SK-N-SH (cell line): ENCODE data around the gene FXR1. TPM values are rescaled to one million over a fixed set of nuclear protein-coding genes. Genes with fewer than 3 reads are reported as not detected.
A peak's percentile ranks its signal among the peaks of the same experiment; 100 is the strongest.

ENCODE experiments used
- CTCF ChIA-PET: fragments of 300-600, 350-600 bp; formaldehyde crosslinking; extraction: SDS; loops from one replicate; lab custom pipeline; 2021; lab: Yijun Ruan, JAX
- POLR2A ChIA-PET: fragments of 350-600 bp; sonication (Branson Sonifier 250); formaldehyde crosslinking; extraction: SDS; loops from one replicate; lab custom pipeline; 2020; ENCODE audit warnings: antibody characterized with exemption, inconsistent platforms; lab: Yijun Ruan, JAX
- DNase-seq: peaks from one replicate; pipeline ENCODE4 v3.0.0; 2012
- H2AFZ ChIP-seq: fragments of 200-600 bp; sonication (generic); 2 replicates; pipeline ENCODE4 v1.8.1; 2016; ENCODE audit warnings: antibody characterized with exemption, mild to moderate bottlenecking, low read depth
- H3F3A ChIP-seq: fragments of 200-600 bp; sonication (generic); replicated peaks from 2 replicates; pipeline ENCODE3; 2016; ENCODE audit warnings: antibody characterized with exemption, mild to moderate bottlenecking; ENCODE audit not compliant: insufficient read depth
- H3K27ac ChIP-seq, 2 experiments: fragments of 200-500 bp in 1 of 2; fragments of 200-600 bp in 1 of 2; sonication (Bioruptor generic) in 1 of 2; sonication (generic), shearing (Covaris generic) in 1 of 2; 2 replicates each; pipeline versions ENCODE4 v1.5.1 to v1.6.1; 2014 to 2016; ENCODE audit warnings: low read depth in 2 of 2, inconsistent platforms in 1 of 2, low read length in 1 of 2, mild to moderate bottlenecking in 1 of 2, mixed read lengths in 1 of 2
- H3K27me3 ChIP-seq: fragments of 200-600 bp; sonication (generic), shearing (Covaris generic); 2 replicates; pipeline ENCODE4 v1.6.1; 2016; ENCODE audit warnings: mixed run types; ENCODE audit not compliant: insufficient read depth
- H3K36me3 ChIP-seq, 2 experiments: fragments of 200-500 bp in 1 of 2; fragments of 200-600 bp in 1 of 2; sonication (Bioruptor generic) in 1 of 2; sonication (generic) in 1 of 2; replicated peaks in 1 of 2; 2 replicates each; pipeline versions ENCODE3 to v1.5.1; 2014 to 2016; ENCODE audit warnings: low read length in 1 of 2, mild to moderate bottlenecking in 1 of 2; ENCODE audit not compliant: insufficient read depth in 2 of 2, control insufficient read depth in 1 of 2
- H3K4me1 ChIP-seq, 2 experiments: fragments of 200-500 bp in 1 of 2; fragments of 200-600 bp in 1 of 2; sonication (Bioruptor generic) in 1 of 2; sonication (generic), shearing (Covaris generic) in 1 of 2; 2 replicates each; pipeline versions ENCODE4 v1.5.1 to v1.6.1; 2014 to 2016; ENCODE audit warnings: low read depth in 1 of 2, low read length in 1 of 2, mixed run types in 1 of 2; ENCODE audit not compliant: insufficient read depth in 2 of 2, control insufficient read depth in 1 of 2
- H3K4me2 ChIP-seq: fragments of 200-600 bp; sonication (generic), shearing (Covaris generic); 2 replicates; pipeline ENCODE4 v1.6.1; 2017; ENCODE audit warnings: mixed run types
- H3K4me3 ChIP-seq, 2 experiments: fragments of 200-500 bp in 1 of 2; fragments of 200-600 bp in 1 of 2; sonication (Bioruptor generic) in 1 of 2; sonication (generic), shearing (Covaris generic) in 1 of 2; 2 replicates each; pipeline versions ENCODE4 v1.5.1 to v1.8.1; 2014 to 2016; ENCODE audit warnings: low read depth in 2 of 2, inconsistent platforms in 1 of 2, low read length in 1 of 2, mild to moderate bottlenecking in 1 of 2, mixed read lengths in 1 of 2, moderate library complexity in 1 of 2
- H3K79me2 ChIP-seq: fragments of 200-600 bp; sonication (generic); 2 replicates; pipeline ENCODE4 v1.8.1; 2017; ENCODE audit warnings: mild to moderate bottlenecking; ENCODE audit not compliant: insufficient read depth
- H3K9ac ChIP-seq: fragments of 200-600 bp; sonication (generic); 2 replicates; pipeline ENCODE4 v1.6.1; 2017; ENCODE audit warnings: mixed run types
- H3K9me2 ChIP-seq: fragments of 200-600 bp; sonication (generic); 2 replicates; pipeline ENCODE4 v1.6.1; 2017; ENCODE audit warnings: mixed run types
- H3K9me3 ChIP-seq: fragments of 200-600 bp; sonication (generic); 2 replicates; pipeline ENCODE4 v1.6.1; 2017; ENCODE audit warnings: mixed run types, mild to moderate bottlenecking, moderate library complexity
- H4K20me1 ChIP-seq: fragments of 200-600 bp; sonication (generic); 2 replicates; pipeline ENCODE4 v1.6.1; 2017; ENCODE audit warnings: mild to moderate bottlenecking, mixed run types; ENCODE audit not compliant: insufficient read depth
- ELF1 ChIP-seq: IDR thresholded peaks from 2 replicates; pipeline ENCODE4 v1.4.0; 2012
- EP300 ChIP-seq, 2 experiments: IDR thresholded peaks; 2 replicates each; pipeline versions ENCODE4 v1.4.0 to v1.6.1; 2012; ENCODE audit warnings: borderline replicate concordance in 1 of 2, low read depth in 1 of 2, low read length in 1 of 2
- EZH2phosphoT487 ChIP-seq: fragments of 200-600 bp; sonication (generic); IDR thresholded peaks from 2 replicates; pipeline ENCODE4 v1.6.1; 2017; ENCODE audit warnings: low read depth, mixed run types, mild to moderate bottlenecking, antibody characterized with exemption, moderate library complexity, borderline replicate concordance
- GATA2 ChIP-seq: sonication (generic); formaldehyde crosslinking; IDR thresholded peaks from 2 replicates; pipeline ENCODE4 v1.5.0; 2020; ENCODE audit warnings: mild to moderate bottlenecking, missing genetic modification reagents
- MXI1 ChIP-seq: IDR thresholded peaks from 2 replicates; pipeline ENCODE4 v1.6.1; 2012; ENCODE audit warnings: mild to moderate bottlenecking, low read depth, low read length, improper control_type of control experiment
- NFIC ChIP-seq: IDR thresholded peaks from 2 replicates; pipeline ENCODE4 v1.4.0; 2012; ENCODE audit warnings: borderline replicate concordance
- RCOR1 ChIP-seq: fragments of 150-350 bp; IDR thresholded peaks from 2 replicates; pipeline ENCODE4 v1.6.1; 2017; ENCODE audit warnings: antibody characterized with exemption, low read length
- RFX5 ChIP-seq: IDR thresholded peaks from 2 replicates; pipeline ENCODE4 v1.6.1; 2012; ENCODE audit warnings: mild to moderate bottlenecking, improper control_type of control experiment, low read length
- TEAD4 ChIP-seq: IDR thresholded peaks from 2 replicates; pipeline ENCODE4 v1.4.0; 2012; ENCODE audit warnings: mild to moderate bottlenecking, borderline replicate concordance; ENCODE audit not compliant: insufficient read depth
- WGBS: methylation state at CpG from one replicate; pipeline ENCODE4 v1.1.6; 2017; ENCODE audit warnings: low lambda C conversion rate; 5-methylcytosine and 5-hydroxymethylcytosine counted together
- polyA plus RNA-seq, 3 experiments: library from polyadenylated mRNA; depleted of rRNA; stranded (reverse); fragments of >200 nt; gene quantifications; 2 replicates each; pipeline ENCODE4 v1.2.3, GENCODE V29; 2012
- TF ChIP-seq, protein P1 (sequence below): IDR thresholded peaks from 2 replicates; pipeline ENCODE4 v1.6.1; 2012; ENCODE audit warnings: mild to moderate bottlenecking, low read depth, low read length, moderate library complexity
- TF ChIP-seq, protein P2 (sequence below): IDR thresholded peaks from 2 replicates; pipeline ENCODE4; 2012
- TF ChIP-seq, protein P3 (sequence below): IDR thresholded peaks from 2 replicates; pipeline ENCODE4 v1.4.0; 2012; ENCODE audit warnings: low read depth
- TF ChIP-seq, protein P4 (sequence below): IDR thresholded peaks from 2 replicates; pipeline ENCODE4 v1.4.0; 2012; ENCODE audit warnings: low read depth, borderline replicate concordance

Gene FXR1
- polyA plus RNA-seq, 1 of the 3 experiments (the other 2 are of a cell fraction): 114 TPM

DNA sequence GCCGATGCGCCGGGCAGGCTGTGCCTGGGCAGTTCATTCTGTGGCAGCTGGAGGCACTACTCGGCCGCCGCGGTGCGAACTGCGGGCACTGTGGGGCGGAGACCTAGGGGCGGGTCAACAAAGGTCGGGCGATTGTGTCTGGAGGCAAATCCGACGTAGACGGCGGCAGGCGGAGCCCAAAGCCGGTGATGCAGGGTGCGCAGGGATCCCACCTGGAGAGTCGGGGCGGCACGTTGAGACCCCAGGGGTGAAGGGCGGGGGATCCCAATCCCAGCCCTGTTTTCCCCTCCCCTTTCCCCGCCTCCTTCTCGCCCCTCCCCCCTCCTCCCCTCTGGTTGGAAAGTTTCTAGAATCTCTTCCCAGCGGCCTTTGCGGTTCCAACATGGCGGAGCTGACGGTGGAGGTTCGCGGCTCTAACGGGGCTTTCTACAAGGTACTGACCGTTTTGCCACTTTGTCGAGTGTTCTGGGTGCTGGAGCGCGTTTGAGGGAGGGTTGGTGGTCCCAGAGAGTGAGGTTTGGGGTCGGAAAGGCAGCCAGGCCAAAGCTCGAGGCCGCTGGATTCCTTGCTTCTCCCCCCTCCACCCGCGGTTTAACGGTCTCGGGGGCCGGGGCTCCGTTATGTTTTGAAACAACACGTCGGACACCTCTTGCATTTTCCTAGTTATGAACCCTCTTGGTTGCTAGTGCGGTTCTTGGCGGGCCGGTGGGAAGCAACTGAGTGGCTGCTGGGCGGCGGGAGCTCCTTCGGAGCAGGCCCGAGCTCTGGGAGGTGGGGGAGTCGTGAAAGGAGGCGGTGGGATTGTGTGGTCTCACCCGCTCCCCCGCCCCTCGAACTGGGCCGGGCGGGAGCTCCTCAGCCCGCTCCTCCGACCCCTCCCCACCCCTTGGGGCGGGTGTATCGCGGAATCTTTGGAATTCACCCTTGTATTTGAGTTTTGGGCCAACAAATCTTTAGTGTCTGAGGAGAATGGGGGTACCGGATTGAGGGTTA lies at the start of gene FXR1 (continued):
- TF ChIP-seq, protein P1, sequence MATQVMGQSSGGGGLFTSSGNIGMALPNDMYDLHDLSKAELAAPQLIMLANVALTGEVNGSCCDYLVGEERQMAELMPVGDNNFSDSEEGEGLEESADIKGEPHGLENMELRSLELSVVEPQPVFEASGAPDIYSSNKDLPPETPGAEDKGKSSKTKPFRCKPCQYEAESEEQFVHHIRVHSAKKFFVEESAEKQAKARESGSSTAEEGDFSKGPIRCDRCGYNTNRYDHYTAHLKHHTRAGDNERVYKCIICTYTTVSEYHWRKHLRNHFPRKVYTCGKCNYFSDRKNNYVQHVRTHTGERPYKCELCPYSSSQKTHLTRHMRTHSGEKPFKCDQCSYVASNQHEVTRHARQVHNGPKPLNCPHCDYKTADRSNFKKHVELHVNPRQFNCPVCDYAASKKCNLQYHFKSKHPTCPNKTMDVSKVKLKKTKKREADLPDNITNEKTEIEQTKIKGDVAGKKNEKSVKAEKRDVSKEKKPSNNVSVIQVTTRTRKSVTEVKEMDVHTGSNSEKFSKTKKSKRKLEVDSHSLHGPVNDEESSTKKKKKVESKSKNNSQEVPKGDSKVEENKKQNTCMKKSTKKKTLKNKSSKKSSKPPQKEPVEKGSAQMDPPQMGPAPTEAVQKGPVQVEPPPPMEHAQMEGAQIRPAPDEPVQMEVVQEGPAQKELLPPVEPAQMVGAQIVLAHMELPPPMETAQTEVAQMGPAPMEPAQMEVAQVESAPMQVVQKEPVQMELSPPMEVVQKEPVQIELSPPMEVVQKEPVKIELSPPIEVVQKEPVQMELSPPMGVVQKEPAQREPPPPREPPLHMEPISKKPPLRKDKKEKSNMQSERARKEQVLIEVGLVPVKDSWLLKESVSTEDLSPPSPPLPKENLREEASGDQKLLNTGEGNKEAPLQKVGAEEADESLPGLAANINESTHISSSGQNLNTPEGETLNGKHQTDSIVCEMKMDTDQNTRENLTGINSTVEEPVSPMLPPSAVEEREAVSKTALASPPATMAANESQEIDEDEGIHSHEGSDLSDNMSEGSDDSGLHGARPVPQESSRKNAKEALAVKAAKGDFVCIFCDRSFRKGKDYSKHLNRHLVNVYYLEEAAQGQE: 0 out of 2 replicates have a peak, but pooled peaks have one; percentile 9
- TF ChIP-seq RCOR1: no peak
- TF ChIP-seq, protein P2, sequence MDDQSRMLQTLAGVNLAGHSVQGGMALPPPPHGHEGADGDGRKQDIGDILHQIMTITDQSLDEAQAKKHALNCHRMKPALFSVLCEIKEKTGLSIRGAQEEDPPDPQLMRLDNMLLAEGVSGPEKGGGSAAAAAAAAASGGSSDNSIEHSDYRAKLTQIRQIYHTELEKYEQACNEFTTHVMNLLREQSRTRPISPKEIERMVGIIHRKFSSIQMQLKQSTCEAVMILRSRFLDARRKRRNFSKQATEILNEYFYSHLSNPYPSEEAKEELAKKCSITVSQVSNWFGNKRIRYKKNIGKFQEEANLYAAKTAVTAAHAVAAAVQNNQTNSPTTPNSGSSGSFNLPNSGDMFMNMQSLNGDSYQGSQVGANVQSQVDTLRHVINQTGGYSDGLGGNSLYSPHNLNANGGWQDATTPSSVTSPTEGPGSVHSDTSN: no peak
- TF ChIP-seq GATA2: no peak
- TF ChIP-seq TEAD4: no peak
- no peak for TF ChIP-seq EZH2phosphoT487
- TF ChIP-seq, protein P3, sequence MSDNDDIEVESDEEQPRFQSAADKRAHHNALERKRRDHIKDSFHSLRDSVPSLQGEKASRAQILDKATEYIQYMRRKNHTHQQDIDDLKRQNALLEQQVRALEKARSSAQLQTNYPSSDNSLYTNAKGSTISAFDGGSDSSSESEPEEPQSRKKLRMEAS: no peak

DNA sequence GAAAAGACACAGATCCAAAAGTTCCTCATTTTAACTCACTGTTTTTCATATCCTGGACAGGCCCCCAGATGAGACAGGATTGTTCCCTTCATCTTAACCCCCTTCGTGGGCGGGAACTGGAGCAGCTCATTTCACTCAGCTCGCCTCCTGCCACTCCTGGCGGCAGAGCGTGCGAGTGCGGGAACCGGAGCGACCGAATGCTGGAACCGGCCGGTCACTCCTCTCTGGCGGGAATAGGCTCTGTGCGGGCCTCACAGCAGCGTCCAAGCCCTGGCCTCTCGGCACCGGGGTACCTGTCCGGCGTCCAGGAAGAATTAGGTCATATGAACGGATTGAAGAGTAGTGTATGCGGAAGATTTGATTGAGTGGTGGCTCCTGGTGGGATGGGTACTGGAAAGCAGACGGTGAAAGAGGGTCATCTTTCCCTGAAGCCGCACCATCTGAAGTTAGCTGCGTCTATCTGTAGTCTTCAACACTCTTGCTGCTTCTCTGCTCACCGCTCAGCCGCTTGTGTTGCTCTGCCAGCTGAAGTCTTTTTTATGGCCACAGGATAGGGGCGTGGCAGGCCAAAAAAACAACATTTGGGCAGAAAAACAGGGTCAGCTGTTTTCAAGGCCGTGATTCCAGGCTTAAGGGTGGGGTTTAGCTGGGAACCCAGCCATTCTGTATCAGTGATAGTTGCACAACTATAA lies 42.3 kb upstream of the FXR1 start:
- Histone ChIP-seq H3K9me3 (no peaks in the 10 kb centered on the region), H3K9me2 (no peaks in the 10 kb centered on the region), H3K36me3 (no peaks in the 10 kb centered on the region), H3K4me2 (no peak overlapping the region), H4K20me1 (no peaks in the 10 kb centered on the region), H3K27me3 (no peaks in the 10 kb centered on the region), H3K4me1 (no peaks in the 10 kb centered on the region), H3F3A (no peaks in the 10 kb centered on the region), H2AFZ (no peak overlapping the region), H3K27ac (no peak overlapping the region), H3K79me2 (no peaks in the 10 kb centered on the region), H3K9ac (no peak overlapping the region), H3K4me3 (no peak overlapping the region)
- CTCF ChIA-PET: no interaction called here
- 64% methylated on average over 28 of the region's 28 CpGs for whole genome bisulfite sequencing
- no peak for TF ChIP-seq RCOR1
- TF ChIP-seq, protein P4, sequence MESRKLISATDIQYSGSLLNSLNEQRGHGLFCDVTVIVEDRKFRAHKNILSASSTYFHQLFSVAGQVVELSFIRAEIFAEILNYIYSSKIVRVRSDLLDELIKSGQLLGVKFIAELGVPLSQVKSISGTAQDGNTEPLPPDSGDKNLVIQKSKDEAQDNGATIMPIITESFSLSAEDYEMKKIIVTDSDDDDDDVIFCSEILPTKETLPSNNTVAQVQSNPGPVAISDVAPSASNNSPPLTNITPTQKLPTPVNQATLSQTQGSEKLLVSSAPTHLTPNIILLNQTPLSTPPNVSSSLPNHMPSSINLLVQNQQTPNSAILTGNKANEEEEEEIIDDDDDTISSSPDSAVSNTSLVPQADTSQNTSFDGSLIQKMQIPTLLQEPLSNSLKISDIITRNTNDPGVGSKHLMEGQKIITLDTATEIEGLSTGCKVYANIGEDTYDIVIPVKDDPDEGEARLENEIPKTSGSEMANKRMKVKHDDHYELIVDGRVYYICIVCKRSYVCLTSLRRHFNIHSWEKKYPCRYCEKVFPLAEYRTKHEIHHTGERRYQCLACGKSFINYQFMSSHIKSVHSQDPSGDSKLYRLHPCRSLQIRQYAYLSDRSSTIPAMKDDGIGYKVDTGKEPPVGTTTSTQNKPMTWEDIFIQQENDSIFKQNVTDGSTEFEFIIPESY: no peak
- no peak for TF ChIP-seq ELF1
- TF ChIP-seq NFIC: no peak
- TF ChIP-seq EP300 (IDR thresholded peaks at IDR 0.05; ENCODE audit: borderline replicate concordance in 1 of 2, low read depth in 1 of 2, low read length in 1 of 2): no peak
- no peak for TF ChIP-seq MXI1
- TF ChIP-seq RFX5: no peak
- POLR2A ChIA-PET: no interaction called here
- DNase-seq: no peak
